HepG2 (cell line): ENCODE results near the gene RALY. TPM values are rescaled to one million over a fixed set of nuclear protein-coding genes. Genes with fewer than 3 reads are reported as not detected.

Experiments
- ATAC-seq: fragments of 200-7000 bp; cut with Tn5 transposase; 3 replicates; pipeline ENCODE4 v1.9.1; 2020; ENCODE audit warnings: mild to moderate bottlenecking, moderate library complexity
- BruUV-seq: library from RNA; stranded (reverse); fragments of 400-500 nt; replicated peaks from 2 replicates; lab custom pipeline; 2021; lab: Mats Ljungman, UMichigan
- CTCF ChIA-PET: fragments of 300-600 bp; formaldehyde crosslinking; extraction: SDS; loops from one replicate; lab custom pipeline; 2021; ENCODE audit warnings: low total read pairs, inconsistent platforms, low intra/inter-chr PET ratio; lab: Yijun Ruan, JAX
- POLR2A ChIA-PET: fragments of 350-600 bp; sonication (Branson Sonifier 250); formaldehyde crosslinking; loops from one replicate; lab custom pipeline; 2020; ENCODE audit warnings: antibody characterized with exemption, inconsistent platforms; lab: Yijun Ruan, JAX
- DNase-seq: peaks from one replicate; pipeline ENCODE4 v3.0.0-alpha.2; 2015; ENCODE audit warnings: low spot score
- FAIRE-seq: peaks from 3 replicates; lab custom pipeline; 2011; peaks lifted over from hg19 to GRCh38; lab: Jason Lieb, UNC
- H2AFZ ChIP-seq: one replicate; pipeline ENCODE4 v1.6.1; 2011; ENCODE audit warnings: low read length, inconsistent platforms
- H3K27ac ChIP-seq: fragments of 300-600 bp; 3 replicates; pipeline ENCODE4 v1.8.0; 2011; ENCODE audit warnings: mixed run types, mild to moderate bottlenecking, mixed read lengths, low read length, inconsistent platforms; ENCODE audit not compliant: insufficient read depth; ENCODE audit errors: extremely low read length
- H3K27me3 ChIP-seq, 2 experiments: fragments of 200-600 bp in 1 of 2; 2 replicates in 1 of 2; 3 replicates in 1 of 2; pipeline versions ENCODE4 v1.6.0 to v1.8.0; 2011; ENCODE audit warnings: low read length in 2 of 2, mild to moderate bottlenecking in 2 of 2, moderate library complexity in 2 of 2, inconsistent platforms in 1 of 2; ENCODE audit not compliant: insufficient read depth in 2 of 2, control insufficient read depth in 1 of 2
- H3K36me3 ChIP-seq, 2 experiments: fragments of 200-600 bp in 1 of 2; replicated peaks in 1 of 2; 2 replicates in 1 of 2; 3 replicates in 1 of 2; pipeline versions ENCODE4 v1.5.1 to v1.8.0; 2011; ENCODE audit warnings: low read length in 2 of 2, inconsistent platforms in 1 of 2; ENCODE audit not compliant: insufficient read depth in 2 of 2, control insufficient read depth in 1 of 2
- H3K4me1 ChIP-seq: 2 replicates; pipeline ENCODE4 v1.5.1; 2012; ENCODE audit warnings: low read length, inconsistent platforms; ENCODE audit not compliant: insufficient read depth
- H3K4me2 ChIP-seq: 2 replicates; pipeline ENCODE4 v1.6.0; 2011; ENCODE audit warnings: low read depth, low read length, inconsistent platforms
- H3K4me3 ChIP-seq, 3 experiments: fragments of 200-600 bp in 1 of 3; sonication (generic), shearing (Covaris generic) in 1 of 3; replicated peaks in 1 of 3; 2 replicates each; pipeline ENCODE4 v1.5.1; 2011 to 2016; ENCODE audit warnings: low read length in 3 of 3, inconsistent platforms in 2 of 3, low read depth in 2 of 3, mild to moderate bottlenecking in 2 of 3, control low read depth in 1 of 3, mixed read lengths in 1 of 3; ENCODE audit not compliant: insufficient read depth in 1 of 3
- H3K79me2 ChIP-seq: one replicate; pipeline ENCODE4 v1.6.1; 2011; ENCODE audit warnings: low read length, inconsistent platforms; ENCODE audit not compliant: insufficient read depth
- H3K9ac ChIP-seq: 2 replicates; pipeline ENCODE4 v1.6.0; 2011; ENCODE audit warnings: mild to moderate bottlenecking, low read depth, low read length, inconsistent platforms; ENCODE audit not compliant: insufficient read depth
- H3K9me3 ChIP-seq: 2 replicates; pipeline ENCODE4 v1.5.1; 2012; ENCODE audit warnings: mild to moderate bottlenecking, low read length
- H4K20me1 ChIP-seq: 2 replicates; pipeline ENCODE4 v1.6.0; 2011; ENCODE audit warnings: inconsistent platforms, mild to moderate bottlenecking, low read length, moderate library complexity; ENCODE audit not compliant: insufficient read depth
- ATF7-NPFF ChIP-seq: sonication (generic); formaldehyde crosslinking; IDR thresholded peaks from 2 replicates; pipeline ENCODE4 v1.8.1; 2023; ENCODE audit warnings: mild to moderate bottlenecking, low read depth, missing genetic modification reagents, moderate library complexity
- MTA1 ChIP-seq: sonication (generic); formaldehyde crosslinking; IDR thresholded peaks from 2 replicates; pipeline ENCODE4 v1.4.0; 2020; ENCODE audit warnings: missing genetic modification reagents, mild to moderate bottlenecking, borderline replicate concordance
- SALL1 ChIP-seq: sonication (generic); formaldehyde crosslinking; IDR thresholded peaks from 2 replicates; pipeline ENCODE4 v1.8.0; 2022; ENCODE audit warnings: mild to moderate bottlenecking, missing genetic modification reagents
- ZNF121 ChIP-seq: sonication (generic); formaldehyde crosslinking; IDR thresholded peaks from 2 replicates; pipeline ENCODE4 v1.5.0; 2020; ENCODE audit warnings: mild to moderate bottlenecking, missing genetic modification reagents
- ZNF569 ChIP-seq: sonication (generic); formaldehyde crosslinking; IDR thresholded peaks from 2 replicates; pipeline ENCODE4 v1.5.0; 2020; ENCODE audit warnings: mild to moderate bottlenecking, missing genetic modification reagents, moderate library complexity, borderline replicate concordance
- ZNF589 ChIP-seq: sonication (generic); formaldehyde crosslinking; conservative IDR thresholded peaks from 2 replicates; pipeline ENCODE4 v1.8.0; 2022; ENCODE audit warnings: mild to moderate bottlenecking, moderate library complexity, missing genetic modification reagents
- ZNF768 ChIP-seq: sonication (generic); formaldehyde crosslinking; IDR thresholded peaks from 2 replicates; pipeline ENCODE4 v1.4.0; 2020; ENCODE audit warnings: missing genetic modification reagents
- WGBS: methylation state at CpG from one replicate; pipeline ENCODE4 v1.1.6; 2017; ENCODE audit warnings: low lambda C conversion rate; 5-methylcytosine and 5-hydroxymethylcytosine counted together
- in situ Hi-C: cut with HindIII; loops from 2 replicates; pipeline ENCODE4 v1.10.0; 2017; ENCODE audit warnings: low pct_unique_long_range_greater_than_20kb; ENCODE audit not compliant: extremely low pct_ligation_motif_present
- intact Hi-C: fragments of 100-400 bp; cut with micrococcal nuclease; formaldehyde crosslinking; loops from one replicate; pipeline ENCODE4 v1.10.0; 2022; ENCODE audit not compliant: unreplicated experiment
- polyA plus RNA-seq, 8 experiments: library from polyadenylated mRNA; depleted of rRNA in 3 of 8; stranded (reverse) in 7 of 8; unstranded in 1 of 8; fragments of >200 nt; fragmentation: Illumina TruSeq in 4 of 8; extraction: Trizol in 4 of 8; gene quantifications; 2 replicates each; pipeline versions ENCODE4 v1.2.1 to v1.2.3, GENCODE V29; 2011 to 2016; ENCODE audit warnings: low read depth in 4 of 8, missing spikeins in 1 of 8, mixed read lengths in 1 of 8; ENCODE audit not compliant: insufficient read depth in 1 of 8
- total RNA-seq, 5 experiments: library from RNA; depleted of rRNA; stranded (reverse); fragments of >200 nt; fragmentation: Illumina TruSeq; extraction: Trizol; gene quantifications; 2 replicates each; pipeline ENCODE4 v1.2.3, GENCODE V29; 2016; ENCODE audit warnings: low read depth in 1 of 5
- TF ChIP-seq, protein P1 (sequence below): sonication (generic); formaldehyde crosslinking; IDR thresholded peaks from 2 replicates; pipeline ENCODE4 v1.5.0; 2020; ENCODE audit warnings: mild to moderate bottlenecking, missing genetic modification reagents
- TF ChIP-seq, protein P2 (sequence below): sonication (generic); formaldehyde crosslinking; IDR thresholded peaks from 2 replicates; pipeline ENCODE4 v1.4.0; 2020; ENCODE audit warnings: missing genetic modification reagents

Gene RALY
- total and polyA plus RNA-seq, 2 of the 13 experiments (the other 11 are each of a cell fraction or from before 2014, with no cell fraction given): 178 to 186 TPM

DNA sequence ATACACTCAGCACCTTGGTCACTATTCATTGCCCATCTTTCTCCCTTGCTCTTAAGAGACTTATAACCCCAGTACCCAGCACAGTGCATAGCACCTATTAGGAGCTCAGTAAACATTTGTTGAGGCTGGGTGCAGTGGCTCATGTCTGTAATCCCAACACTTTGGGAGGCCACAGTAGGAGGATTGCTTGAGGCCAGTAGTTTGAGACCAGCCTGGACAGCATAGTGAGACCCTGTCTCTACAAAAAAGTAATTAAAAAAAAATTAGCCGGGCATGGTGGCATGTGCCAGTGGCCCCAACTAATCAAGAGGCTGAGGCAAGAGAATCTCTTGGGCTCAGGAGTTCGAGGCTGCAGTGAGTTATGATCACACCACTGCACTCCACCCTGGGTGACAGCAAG, 126.5 kb downstream of the RALY start:
- ATAC-seq (no peak), FAIRE-seq (no peak), DNase-seq (no peak)
- H3K36me3 ChIP-seq: no peaks in the 10 kb centered on the region
- in situ Hi-C loops (no loop called here), intact Hi-C loops (no loop called here)
- H3K9me3 ChIP-seq: no peaks in the 10 kb centered on the region
- no peak overlapping the region for H3K9ac ChIP-seq
- ChIA-PET CTCF (no interaction called here), POLR2A (interaction anchor here (7.4 kb wide), 1 partner anchor 8 kb away, joined by 45 read pairs; the partner anchor contains the start of gene EIF2S2)
- 47% methylated on average over 2 of the region's 2 CpGs for WGBS
- no peak overlapping the region for H2AFZ ChIP-seq
- no peak for TF ChIP-seq ZNF589
- TF ChIP-seq ZNF121: peak; percentile 59; the same call in 1 of the 2 replicates
- BruUV-seq: no TSS peak
- H3K79me2 ChIP-seq: no peaks in the 10 kb centered on the region
- H3K4me3 ChIP-seq: no peak overlapping the region
- H4K20me1 ChIP-seq: no peaks in the 10 kb centered on the region
- peaks cover 0 to 7% of the 10 kb centered on the region in 2 experiments; a peak in 2 of 5 replicates for H3K27me3 ChIP-seq
- H3K4me1 ChIP-seq: peaks cover 36% of the 10 kb centered on the region
- H3K27ac ChIP-seq: no peak overlapping the region
- H3K4me2 ChIP-seq: no peak overlapping the region

DNA sequence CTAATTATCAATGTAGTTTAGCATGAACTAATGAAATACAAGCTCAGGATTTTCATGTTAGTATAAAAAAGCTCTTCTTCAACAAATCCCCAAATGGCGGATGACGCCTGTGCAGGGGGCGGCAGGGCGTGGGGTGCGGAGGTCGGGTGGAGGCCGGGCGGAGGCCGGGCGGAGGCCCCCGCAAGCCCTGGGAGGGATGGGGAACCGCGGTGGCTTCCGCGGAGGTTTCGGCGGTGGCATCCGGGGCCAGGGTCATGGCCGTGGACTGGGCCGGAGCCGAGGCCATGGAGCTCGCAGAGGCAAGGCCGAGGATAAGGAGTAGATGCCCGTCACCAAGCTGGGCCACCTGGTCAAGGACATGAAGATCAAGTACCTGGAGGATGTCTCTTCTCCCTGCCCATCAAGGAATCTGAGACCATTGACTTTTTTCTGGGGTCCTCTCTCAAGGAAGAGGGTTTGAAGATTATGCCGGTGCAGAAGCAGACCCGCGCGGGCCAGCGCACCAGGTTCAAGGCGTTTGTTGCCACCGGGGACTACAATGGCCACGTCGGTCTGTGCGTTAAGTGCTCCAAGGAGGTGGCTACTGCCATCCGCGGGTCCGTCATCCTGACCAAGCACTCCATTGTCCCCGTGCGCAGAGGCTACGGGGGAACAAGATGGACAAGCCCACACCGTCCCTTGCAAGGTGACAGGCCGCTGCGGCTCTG, 128.7 kb downstream of the RALY start:
- no TSS peak for BruUV-seq
- H3K9me3 ChIP-seq: 0 out of 2 replicates have a peak, but pooled peaks cover 7% of the 10 kb centered on the region
- DNase-seq: no peak
- no peak for ATAC-seq
- no peak overlapping the region for H2AFZ ChIP-seq
- WGBS: 82% methylated on average over 40 of the region's 43 CpGs
- ChIA-PET POLR2A (interaction anchor here (7.4 kb wide), 1 partner anchor 10 kb away, joined by 45 read pairs; the partner anchor contains the start of gene EIF2S2), CTCF (no interaction called here)
- no peaks in the 10 kb centered on the region for H4K20me1 ChIP-seq
- in situ Hi-C loops (no loop called here), intact Hi-C loops (no loop called here)
- no peak overlapping the region for H3K9ac ChIP-seq
- H3K27me3 ChIP-seq: peaks cover 0 to 7% of the 10 kb centered on the region in 2 experiments; a peak in 2 of 5 replicates
- H3K36me3 ChIP-seq: no peaks in the 10 kb centered on the region
- no peak overlapping the region for H3K27ac ChIP-seq
- H3K4me1 ChIP-seq: peaks cover 28% of the 10 kb centered on the region
- H3K4me2 ChIP-seq: no peak overlapping the region
- H3K79me2 ChIP-seq: no peaks in the 10 kb centered on the region
- H3K4me3 ChIP-seq: no peak overlapping the region
- FAIRE-seq: no peak
- TF ChIP-seq ZNF569 (CRISPR knock-in tag) (no peak), ZNF768 (CRISPR knock-in tag) (peak; percentile 27; the same call in 1 of the 2 replicates), ATF7-NPFF (CRISPR knock-in tag) (no peak), MTA1 (peak; percentile 25; the same call in 1 of the 2 replicates), SALL1 (0 out of 2 replicates have a peak, but pooled peaks have one; percentile 20)
- TF ChIP-seq, protein P1, sequence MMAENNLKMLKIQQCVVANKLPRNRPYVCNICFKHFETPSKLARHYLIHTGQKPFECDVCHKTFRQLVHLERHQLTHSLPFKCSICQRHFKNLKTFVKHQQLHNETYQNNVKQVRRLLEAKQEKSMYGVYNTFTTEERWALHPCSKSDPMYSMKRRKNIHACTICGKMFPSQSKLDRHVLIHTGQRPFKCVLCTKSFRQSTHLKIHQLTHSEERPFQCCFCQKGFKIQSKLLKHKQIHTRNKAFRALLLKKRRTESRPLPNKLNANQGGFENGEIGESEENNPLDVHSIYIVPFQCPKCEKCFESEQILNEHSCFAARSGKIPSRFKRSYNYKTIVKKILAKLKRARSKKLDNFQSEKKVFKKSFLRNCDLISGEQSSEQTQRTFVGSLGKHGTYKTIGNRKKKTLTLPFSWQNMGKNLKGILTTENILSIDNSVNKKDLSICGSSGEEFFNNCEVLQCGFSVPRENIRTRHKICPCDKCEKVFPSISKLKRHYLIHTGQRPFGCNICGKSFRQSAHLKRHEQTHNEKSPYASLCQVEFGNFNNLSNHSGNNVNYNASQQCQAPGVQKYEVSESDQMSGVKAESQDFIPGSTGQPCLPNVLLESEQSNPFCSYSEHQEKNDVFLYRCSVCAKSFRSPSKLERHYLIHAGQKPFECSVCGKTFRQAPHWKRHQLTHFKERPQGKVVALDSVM (CRISPR knock-in tag): 0 out of 2 replicates have a peak, but pooled peaks have one; percentile 19
- TF ChIP-seq, protein P2, sequence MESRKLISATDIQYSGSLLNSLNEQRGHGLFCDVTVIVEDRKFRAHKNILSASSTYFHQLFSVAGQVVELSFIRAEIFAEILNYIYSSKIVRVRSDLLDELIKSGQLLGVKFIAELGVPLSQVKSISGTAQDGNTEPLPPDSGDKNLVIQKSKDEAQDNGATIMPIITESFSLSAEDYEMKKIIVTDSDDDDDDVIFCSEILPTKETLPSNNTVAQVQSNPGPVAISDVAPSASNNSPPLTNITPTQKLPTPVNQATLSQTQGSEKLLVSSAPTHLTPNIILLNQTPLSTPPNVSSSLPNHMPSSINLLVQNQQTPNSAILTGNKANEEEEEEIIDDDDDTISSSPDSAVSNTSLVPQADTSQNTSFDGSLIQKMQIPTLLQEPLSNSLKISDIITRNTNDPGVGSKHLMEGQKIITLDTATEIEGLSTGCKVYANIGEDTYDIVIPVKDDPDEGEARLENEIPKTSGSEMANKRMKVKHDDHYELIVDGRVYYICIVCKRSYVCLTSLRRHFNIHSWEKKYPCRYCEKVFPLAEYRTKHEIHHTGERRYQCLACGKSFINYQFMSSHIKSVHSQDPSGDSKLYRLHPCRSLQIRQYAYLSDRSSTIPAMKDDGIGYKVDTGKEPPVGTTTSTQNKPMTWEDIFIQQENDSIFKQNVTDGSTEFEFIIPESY: peak; percentile 33; the same call in 1 of the 2 replicates
